Neural progenitor cell (in vitro differentiated cells): Measurements from ENCODE around the gene USP13. TPM values are rescaled to one million over a fixed set of nuclear protein-coding genes. Genes with fewer than 3 reads are reported as not detected.

Source experiments
- DNase-seq: peaks from one replicate; pipeline ENCODE4 v3.0.0-alpha.2; 2016; ENCODE audit warnings: low spot score
- H2AFZ ChIP-seq: fragments of 200-600 bp; sonication (generic); replicated peaks from 2 replicates; pipeline ENCODE4 v1.6.1; 2016; ENCODE audit warnings: antibody characterized with exemption
- H3F3A ChIP-seq: fragments of 200-600 bp; sonication (generic); 2 replicates; pipeline ENCODE4 v1.6.1; 2016; ENCODE audit warnings: antibody characterized with exemption, low read depth
- H3K27ac ChIP-seq: fragments of 200-600 bp; sonication (generic); 2 replicates; pipeline ENCODE4 v1.5.1; 2016; ENCODE audit warnings: mild to moderate bottlenecking
- H3K27me3 ChIP-seq: fragments of 200-600 bp; sonication (generic); 2 replicates; pipeline ENCODE4 v1.6.1; 2016; ENCODE audit warnings: mild to moderate bottlenecking, moderate library complexity
- H3K36me3 ChIP-seq: fragments of 200-600 bp; sonication (generic); 2 replicates; pipeline ENCODE4 v1.5.1; 2016
- H3K4me1 ChIP-seq: fragments of 200-600 bp; sonication (generic); 2 replicates; pipeline ENCODE4 v1.6.1; 2016; ENCODE audit warnings: mixed run types
- H3K4me2 ChIP-seq: fragments of 200-600 bp; sonication (generic); 2 replicates; pipeline ENCODE4 v1.6.1; 2016
- H3K4me3 ChIP-seq: fragments of 200-600 bp; sonication (generic); 2 replicates; pipeline ENCODE4 v1.5.1; 2016
- H3K79me2 ChIP-seq: fragments of 200-600 bp; sonication (generic); 2 replicates; pipeline ENCODE4 v1.6.1; 2016; ENCODE audit warnings: low read depth
- H3K9ac ChIP-seq: fragments of 200-600 bp; sonication (generic); 2 replicates; pipeline ENCODE4 v1.6.1; 2016
- H3K9me3 ChIP-seq: fragments of 200-600 bp; sonication (generic); 2 replicates; pipeline ENCODE4 v1.5.1; 2016; ENCODE audit warnings: low read depth
- H4K20me1 ChIP-seq: fragments of 200-600 bp; sonication (generic); 2 replicates; pipeline ENCODE4 v1.6.1; 2016; ENCODE audit warnings: low read depth
- H3K27ac Mint-ChIP-seq: 3 replicates; pipeline ENCODE4 v1.8.0; 2021; ENCODE audit warnings: mixed read lengths
- H3K27me3 Mint-ChIP-seq: 2 replicates; pipeline ENCODE4 v1.8.0; 2022; ENCODE audit warnings: low read depth, mild to moderate bottlenecking, inconsistent platforms, moderate library complexity, mixed read lengths; ENCODE audit not compliant: insufficient read depth
- H3K36me3 Mint-ChIP-seq: 3 replicates; pipeline ENCODE4 v1.8.0; 2021; ENCODE audit warnings: mixed read lengths
- H3K4me1 Mint-ChIP-seq: 3 replicates; pipeline ENCODE4 v1.8.0; 2021; ENCODE audit warnings: mixed read lengths
- H3K4me3 Mint-ChIP-seq: 3 replicates; pipeline ENCODE4 v1.8.0; 2021; ENCODE audit warnings: mild to moderate bottlenecking, moderate library complexity, mixed read lengths
- H3K9me3 Mint-ChIP-seq: 3 replicates; pipeline ENCODE4 v1.8.0; 2020; ENCODE audit warnings: mixed read lengths
- EZH2 ChIP-seq: fragments of 200-600 bp; sonication (generic); IDR thresholded peaks from 2 replicates; pipeline ENCODE4 v1.6.1; 2017; ENCODE audit warnings: antibody characterized with exemption, mild to moderate bottlenecking, moderate library complexity
- EZH2phosphoT487 ChIP-seq: fragments of 200-600 bp; sonication (generic); IDR thresholded peaks from 2 replicates; pipeline ENCODE4 v1.6.1; 2017; ENCODE audit warnings: antibody characterized with exemption
- total RNA-seq: library from RNA; depleted of rRNA; stranded (reverse); fragments of >200 nt; gene quantifications from 2 replicates; pipeline ENCODE4 v1.2.3, GENCODE V29; 2015; ENCODE audit warnings: low replicate concordance
- TF ChIP-seq, protein P1 (sequence below): fragments of 200-600 bp; sonication (generic); IDR thresholded peaks from 2 replicates; pipeline ENCODE4 v1.5.1; 2017; ENCODE audit warnings: antibody characterized with exemption, mild to moderate bottlenecking

The USP13 gene
- total RNA-seq, 1 donor from 2014 or later: 17.7 TPM

- Histone ChIP-seq H3K27ac (no peak overlapping the region), H3K4me1 (peaks cover 18% of the 10 kb centered on the region), H3K27me3 (no peaks in the 10 kb centered on the region), H3K4me2 (no peak overlapping the region), H4K20me1 (peaks cover 27% of the 10 kb centered on the region), H3F3A (peaks cover 31% of the 10 kb centered on the region), H3K4me3 (no peak overlapping the region), H2AFZ (no peak overlapping the region), H3K9ac (no peak overlapping the region), H3K9me3 (no peaks in the 10 kb centered on the region), H3K79me2 (peaks cover 3% of the 10 kb centered on the region), H3K36me3 (peaks cover 1% of the 10 kb centered on the region)
- H3K4me1 Mint-ChIP-seq: peaks cover 24% of the 10 kb centered on the region
- H3K27ac Mint-ChIP-seq: no peak overlapping the region
- peaks cover 24% of the 10 kb centered on the region for H3K36me3 Mint-ChIP-seq
- H3K9me3 Mint-ChIP-seq: no peaks in the 10 kb centered on the region
- H3K4me3 Mint-ChIP-seq: no peak overlapping the region
- peaks cover 4% of the 10 kb centered on the region for H3K27me3 Mint-ChIP-seq
- no peak for DNase-seq
- TF ChIP-seq EZH2phosphoT487: no peak
- no peak for TF ChIP-seq EZH2
- TF ChIP-seq, protein P1, sequence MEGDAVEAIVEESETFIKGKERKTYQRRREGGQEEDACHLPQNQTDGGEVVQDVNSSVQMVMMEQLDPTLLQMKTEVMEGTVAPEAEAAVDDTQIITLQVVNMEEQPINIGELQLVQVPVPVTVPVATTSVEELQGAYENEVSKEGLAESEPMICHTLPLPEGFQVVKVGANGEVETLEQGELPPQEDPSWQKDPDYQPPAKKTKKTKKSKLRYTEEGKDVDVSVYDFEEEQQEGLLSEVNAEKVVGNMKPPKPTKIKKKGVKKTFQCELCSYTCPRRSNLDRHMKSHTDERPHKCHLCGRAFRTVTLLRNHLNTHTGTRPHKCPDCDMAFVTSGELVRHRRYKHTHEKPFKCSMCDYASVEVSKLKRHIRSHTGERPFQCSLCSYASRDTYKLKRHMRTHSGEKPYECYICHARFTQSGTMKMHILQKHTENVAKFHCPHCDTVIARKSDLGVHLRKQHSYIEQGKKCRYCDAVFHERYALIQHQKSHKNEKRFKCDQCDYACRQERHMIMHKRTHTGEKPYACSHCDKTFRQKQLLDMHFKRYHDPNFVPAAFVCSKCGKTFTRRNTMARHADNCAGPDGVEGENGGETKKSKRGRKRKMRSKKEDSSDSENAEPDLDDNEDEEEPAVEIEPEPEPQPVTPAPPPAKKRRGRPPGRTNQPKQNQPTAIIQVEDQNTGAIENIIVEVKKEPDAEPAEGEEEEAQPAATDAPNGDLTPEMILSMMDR: no peak
Measured at GRCh38 chr3:179703816-179704215, 51.0 kb downstream of the USP13 start.

DNA sequence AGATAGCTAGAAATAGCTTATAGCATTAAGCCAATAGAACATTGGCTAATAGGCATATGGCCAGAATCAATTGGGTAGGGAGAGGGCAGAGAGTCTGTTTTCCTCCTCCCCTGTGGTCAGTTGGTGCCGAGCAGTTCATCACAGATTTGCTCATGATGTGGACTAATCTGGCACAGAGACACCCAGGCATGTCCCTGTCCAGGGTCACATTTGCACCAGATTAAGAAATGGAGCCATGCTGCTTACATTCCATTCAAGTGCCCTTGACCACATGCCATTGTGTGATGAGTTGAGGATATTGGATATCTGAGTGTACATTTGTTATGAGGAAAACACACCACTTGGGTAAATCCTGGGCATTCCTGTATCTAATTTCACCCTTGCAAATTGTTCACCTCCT is 53.4 kb downstream of the USP13 start:
- H3K27me3 Mint-ChIP-seq: peaks cover 4% of the 10 kb centered on the region
- TF ChIP-seq EZH2: no peak
- H3K36me3 ChIP-seq: peaks cover 4% of the 10 kb centered on the region
- H3K36me3 Mint-ChIP-seq: peaks cover 27% of the 10 kb centered on the region
- no peak overlapping the region for H3K4me2 ChIP-seq
- H3K4me3 ChIP-seq: no peak overlapping the region
- H3K79me2 ChIP-seq: peaks cover 3% of the 10 kb centered on the region
- no peak overlapping the region for H3K4me3 Mint-ChIP-seq
- H3K4me1 Mint-ChIP-seq: peaks cover 27% of the 10 kb centered on the region
- H4K20me1 ChIP-seq: peaks cover 29% of the 10 kb centered on the region
- no peak for DNase-seq
- no peak overlapping the region for H2AFZ ChIP-seq
- H3K27me3 ChIP-seq: no peaks in the 10 kb centered on the region
- H3K9ac ChIP-seq: no peak overlapping the region
- H3F3A ChIP-seq: peaks cover 33% of the 10 kb centered on the region
- no peaks in the 10 kb centered on the region for H3K9me3 ChIP-seq
- H3K9me3 Mint-ChIP-seq: no peaks in the 10 kb centered on the region
- H3K27ac Mint-ChIP-seq: no peak overlapping the region
- H3K27ac ChIP-seq: no peak overlapping the region
- H3K4me1 ChIP-seq: peaks cover 27% of the 10 kb centered on the region

DNA sequence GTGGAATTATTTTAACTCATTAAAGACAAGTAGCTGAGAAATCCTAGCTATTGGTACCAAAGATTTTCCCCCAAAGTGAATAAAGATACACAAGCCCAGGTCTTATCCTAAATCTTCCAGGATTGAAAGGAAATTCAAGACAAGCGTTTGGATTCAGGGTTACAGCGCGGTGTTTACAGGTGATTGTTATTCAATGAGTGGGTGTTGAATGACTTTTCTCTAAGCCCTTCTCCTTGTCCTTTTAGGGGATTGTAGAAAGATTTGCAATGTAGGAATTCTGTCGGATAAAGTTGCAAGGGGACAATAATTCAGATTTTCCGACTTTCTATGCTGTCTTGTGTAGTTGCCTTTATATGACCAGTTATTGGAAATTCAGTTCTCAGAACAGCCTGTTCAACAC is 57.2 kb downstream of the USP13 start:
- Mint-ChIP-seq H3K27me3 (peaks cover 2% of the 10 kb centered on the region), H3K4me3 (no peak overlapping the region), H3K36me3 (peaks cover 23% of the 10 kb centered on the region), H3K27ac (no peak overlapping the region), H3K9me3 (no peaks in the 10 kb centered on the region), H3K4me1 (peaks cover 20% of the 10 kb centered on the region)
- peaks cover 18% of the 10 kb centered on the region for H3K36me3 ChIP-seq
- H2AFZ ChIP-seq: no peak overlapping the region
- peak overlapping the region; percentile 68 for H3K4me2 ChIP-seq
- H4K20me1 ChIP-seq: peaks cover 20% of the 10 kb centered on the region
- peaks cover 23% of the 10 kb centered on the region for H3F3A ChIP-seq
- peak overlapping the region; percentile 68 for H3K27ac ChIP-seq
- H3K4me1 ChIP-seq: peaks cover 37% of the 10 kb centered on the region
- no peaks in the 10 kb centered on the region for H3K79me2 ChIP-seq
- no peak overlapping the region for H3K9ac ChIP-seq
- DNase-seq: peak; percentile 27
- TF ChIP-seq EZH2 (no peak), EZH2phosphoT487 (no peak)
- TF ChIP-seq, protein P1: no peak
- no peaks in the 10 kb centered on the region for H3K9me3 ChIP-seq
- H3K4me3 ChIP-seq: no peak overlapping the region
- H3K27me3 ChIP-seq: no peaks in the 10 kb centered on the region

- H3K4me3 Mint-ChIP-seq: no peak overlapping the region
- peaks cover 13% of the 10 kb centered on the region for H3K4me1 Mint-ChIP-seq
- peaks cover 4% of the 10 kb centered on the region for H3K27me3 Mint-ChIP-seq
- H2AFZ ChIP-seq: no peak overlapping the region
- no peaks in the 10 kb centered on the region for H3K79me2 ChIP-seq
- TF ChIP-seq, protein P1: no peak
- TF ChIP-seq EZH2: no peak
- no peak for TF ChIP-seq EZH2phosphoT487
- H3K9me3 ChIP-seq: no peaks in the 10 kb centered on the region
- peaks cover 18% of the 10 kb centered on the region for H4K20me1 ChIP-seq
- H3K9ac ChIP-seq: no peak overlapping the region
- H3K9me3 Mint-ChIP-seq: no peaks in the 10 kb centered on the region
- no peak overlapping the region for H3K4me2 ChIP-seq
- H3K36me3 Mint-ChIP-seq: peaks cover 15% of the 10 kb centered on the region
- H3K4me3 ChIP-seq: no peak overlapping the region
- H3K27ac ChIP-seq: no peak overlapping the region
- peak; percentile 35 for DNase-seq
- no peaks in the 10 kb centered on the region for H3K27me3 ChIP-seq
- no peak overlapping the region for H3K27ac Mint-ChIP-seq
- H3K36me3 ChIP-seq: peaks cover 18% of the 10 kb centered on the region
- H3F3A ChIP-seq: peaks cover 20% of the 10 kb centered on the region
- peaks cover 36% of the 10 kb centered on the region for H3K4me1 ChIP-seq
Measured at GRCh38 chr3:179713643-179714090, 60.8 kb downstream of the USP13 start.
